Cortex of kidney (tissue), 1 donor: ENCODE measurements around the gene KCNA2.

Experiments
- DNase-seq: peaks from one replicate; lab custom pipeline; 2025; lab: John Stamatoyannopoulos, UW

The KCNA2 gene

GRCh38 chr1:110628323-110629105 lies 22.4 kb upstream of the KCNA2 start:
- no peak for DNase-seq

- DNase-seq: no peak
Measured at GRCh38 chr1:110627764-110628163, 21.6 kb upstream of the KCNA2 start.

GRCh38 chr1:110626889-110627288 lies 20.7 kb upstream of the KCNA2 start:
- DNase-seq: no peak

- no peak for DNase-seq
Measured at GRCh38 chr1:110620686-110621085, 14.5 kb upstream of the KCNA2 start.

GRCh38 chr1:110620250-110620615 lies 14.1 kb upstream of the KCNA2 start:
- no peak for DNase-seq

GRCh38 chr1:110619412-110620249 lies 13.5 kb upstream of the KCNA2 start:
- DNase-seq: no peak

- DNase-seq: no peak
Measured at GRCh38 chr1:110618668-110619067, 12.5 kb upstream of the KCNA2 start.

- no peak for DNase-seq
Measured at GRCh38 chr1:110617589-110617988, 11.4 kb upstream of the KCNA2 start.

- no peak for DNase-seq
Measured at GRCh38 chr1:110617116-110617515, 11.0 kb upstream of the KCNA2 start.

- DNase-seq: no peak
Measured at GRCh38 chr1:110616587-110616986, 10.4 kb upstream of the KCNA2 start.

- no peak for DNase-seq
Measured at GRCh38 chr1:110615548-110616130, 9.5 kb upstream of the KCNA2 start.

GRCh38 chr1:110612060-110612745 lies 6.0 kb upstream of the KCNA2 start:
- no peak for DNase-seq

- DNase-seq: no peak
Measured at GRCh38 chr1:110610696-110611286, 4.6 kb upstream of the KCNA2 start.

- no peak for DNase-seq
Measured at GRCh38 chr1:110610084-110610483, 3.9 kb upstream of the KCNA2 start.

- no peak for DNase-seq
Measured at GRCh38 chr1:110608247-110608646, 2.1 kb upstream of the KCNA2 start.

GRCh38 chr1:110607536-110608230 lies 1.5 kb upstream of the KCNA2 start:
- no peak for DNase-seq

- no peak for DNase-seq
Measured at GRCh38 chr1:110606657-110607535, 738 bp upstream of the KCNA2 start.

- no peak for DNase-seq
Measured at GRCh38 chr1:110605446-110605845, 712 bp downstream of the KCNA2 start.

- no peak for DNase-seq
Measured at GRCh38 chr1:110604586-110605148, 1.5 kb downstream of the KCNA2 start.

GRCh38 chr1:110603058-110603457 lies 3.1 kb downstream of the KCNA2 start:
- no peak for DNase-seq
